GM23248 (cell line): ENCODE data around the gene IL26.

Experiments
- EZH2 ChIP-seq: fragments of 200-600 bp; sonication (generic); IDR thresholded peaks from 2 replicates; pipeline ENCODE4 v1.6.1; 2018; ENCODE audit warnings: antibody characterized with exemption, mild to moderate bottlenecking; ENCODE audit not compliant: insufficient read depth, poor library complexity, severe bottlenecking
- EZH2phosphoT487 ChIP-seq: fragments of 200-600 bp; sonication (generic); IDR thresholded peaks from 2 replicates; pipeline ENCODE4 v1.6.1; 2018; ENCODE audit warnings: antibody characterized with exemption, moderate library complexity, mild to moderate bottlenecking, low read depth; ENCODE audit not compliant: insufficient read depth

GRCh38 chr12:68169213-68169889, 56.3 kb downstream of the IL26 start:
- TF ChIP-seq EZH2phosphoT487 (no peak), EZH2 (no peak)
